T-cell (primary cell): ENCODE results near the gene FOXK2. TPM values are rescaled to one million over a fixed set of nuclear protein-coding genes. Genes with fewer than 3 reads are reported as not detected.

Experiments
- ATAC-seq, 4 experiments: fragments of 200-7000 bp in 3 of 4; fragments of 150-1000 bp in 1 of 4; cut with Tn5 transposase; replicated peaks in 1 of 4; 1 replicate in 3 of 4; 2 replicates in 1 of 4; pipeline ENCODE4 v1.10.0; 2021; ENCODE audit warnings: moderate library complexity in 3 of 4, mild to moderate bottlenecking in 2 of 4, moderate number of reproducible peaks in 1 of 4
- CTCF ChIA-PET, 2 donors: fragments of 300-600 bp; sonication (Branson Sonifier 250); formaldehyde crosslinking; loops; one replicate each; lab custom pipeline; 2022; ENCODE audit warnings: antibody characterized with exemption in 2 of 2; lab: Charles Lee
- POLR2A ChIA-PET, 2 donors: fragments of 300-600 bp; sonication (Branson Sonifier 250); formaldehyde crosslinking; loops; one replicate each; lab custom pipeline; 2022; ENCODE audit warnings: antibody characterized with exemption in 2 of 2; lab: Charles Lee
- DNase-seq, 35 experiments: peaks; one replicate each; pipeline versions ENCODE4 v3.0.0 to v3.0.0-alpha.2; 2013 to 2023
- H3K27ac ChIP-seq: one replicate; pipeline ENCODE4 v1.5.1; 2013; ENCODE audit warnings: low read length
- H3K27me3 ChIP-seq, 2 experiments: replicated peaks in 1 of 2; 1 replicate in 1 of 2; 2 replicates in 1 of 2; pipeline versions ENCODE4 v1.6.1 to v1.7.0; 2013; ENCODE audit warnings: low read length in 1 of 2, mixed read lengths in 1 of 2; ENCODE audit not compliant: control insufficient read depth in 2 of 2, insufficient read depth in 2 of 2; ENCODE audit errors: extremely low read depth in 1 of 2
- H3K36me3 ChIP-seq, 2 donors: 1 replicate in 1 of 2; 2 replicates in 1 of 2; pipeline versions ENCODE4 v1.6.1 to v1.7.0; 2013; ENCODE audit warnings: low read length in 1 of 2; ENCODE audit not compliant: control insufficient read depth in 2 of 2, insufficient read depth in 1 of 2; ENCODE audit errors: extremely low read depth in 1 of 2
- H3K4me1 ChIP-seq, 2 experiments: 1 replicate in 1 of 2; 2 replicates in 1 of 2; pipeline versions ENCODE4 v1.6.1 to v1.7.0; 2013; ENCODE audit warnings: low read length in 2 of 2, mixed read lengths in 1 of 2; ENCODE audit not compliant: insufficient read depth in 2 of 2, control insufficient read depth in 1 of 2; ENCODE audit errors: extremely low read depth in 1 of 2
- H3K4me3 ChIP-seq, 2 donors: 1 replicate in 1 of 2; 2 replicates in 1 of 2; pipeline versions ENCODE4 v1.5.1 to v1.7.0; 2013; ENCODE audit warnings: mild to moderate bottlenecking in 2 of 2, low read length in 1 of 2, moderate library complexity in 1 of 2; ENCODE audit not compliant: control insufficient read depth in 1 of 2; ENCODE audit errors: extremely low read depth in 1 of 2
- H3K9me3 ChIP-seq: 2 replicates; pipeline ENCODE4 v1.7.0; 2013
- H3K27ac Mint-ChIP-seq, 2 donors: one replicate each; pipeline ENCODE4 v1.8.0; 2020 to 2021; ENCODE audit warnings: mild to moderate bottlenecking in 2 of 2, mixed read lengths in 2 of 2
- H3K27me3 Mint-ChIP-seq, 2 donors: one replicate each; pipeline ENCODE4 v1.8.0; 2021 to 2022; ENCODE audit warnings: mixed read lengths in 2 of 2
- H3K36me3 Mint-ChIP-seq: one replicate; pipeline ENCODE4 v1.8.0; 2021; ENCODE audit warnings: mixed read lengths
- H3K4me1 Mint-ChIP-seq, 3 donors: one replicate each; pipeline ENCODE4 v1.8.0; 2020 to 2022; ENCODE audit warnings: mixed read lengths in 3 of 3, mild to moderate bottlenecking in 1 of 3
- H3K4me3 Mint-ChIP-seq, 3 donors: one replicate each; pipeline ENCODE4 v1.8.0; 2020 to 2022; ENCODE audit warnings: mild to moderate bottlenecking in 3 of 3, mixed read lengths in 3 of 3, moderate library complexity in 3 of 3
- H3K9me3 Mint-ChIP-seq, 3 donors: one replicate each; pipeline ENCODE4 v1.8.0; 2020 to 2022; ENCODE audit warnings: mixed read lengths in 3 of 3
- WGBS: methylation state at CpG from one replicate; pipeline ENCODE4 v1.1.5; 2013; ENCODE audit warnings: missing lambda C conversion rate; ENCODE audit not compliant: insufficient coverage; 5-methylcytosine and 5-hydroxymethylcytosine counted together
- total RNA-seq, 35 experiments: library from RNA in 6 of 35; stranded (reverse) in 6 of 35; fragments of 120-200 nt in 1 of 35; gene quantifications; one replicate each; pipeline versions ENCODE4 v1.2.1 to v1.2.4 and lab custom pipeline; 2013 to 2026

The FOXK2 gene
- total RNA-seq, 5 donors from 2014 or later (not counting 1 experiment from before 2014, with no cell fraction given) = 45.8 to 65.5 (median 61.9) TPM

DNA sequence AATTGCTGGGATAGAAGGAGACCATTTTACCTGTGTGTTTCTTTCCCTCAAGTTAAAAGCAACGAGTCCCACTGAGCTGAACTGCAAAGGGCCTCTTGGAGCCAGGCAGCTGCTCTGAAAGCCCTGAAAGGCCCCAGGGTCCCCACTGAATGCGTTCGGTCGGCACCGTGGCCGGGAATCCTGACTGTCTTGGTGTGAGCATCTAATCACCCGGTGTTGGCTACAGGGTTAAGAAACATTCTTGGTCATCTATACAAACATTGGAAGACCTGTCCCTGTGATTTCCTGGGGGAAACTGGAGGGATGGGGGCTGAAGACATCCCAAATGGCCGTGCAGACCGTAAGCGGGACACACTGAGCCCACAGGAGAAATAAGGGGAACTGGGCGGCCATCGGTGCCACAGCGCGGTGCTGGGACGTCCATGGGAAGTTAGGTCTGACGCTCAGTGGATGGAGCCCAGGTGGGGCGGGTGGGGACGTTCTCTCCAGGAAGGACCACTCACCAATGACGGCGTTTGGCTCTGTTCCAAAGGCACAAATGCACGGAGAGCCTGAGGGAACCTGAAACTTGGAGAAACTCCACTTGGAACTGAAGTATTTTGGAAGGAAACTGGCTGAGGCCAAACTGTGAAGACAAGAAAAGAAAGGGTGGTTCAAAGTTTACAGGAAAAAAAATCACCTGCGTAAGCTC lies 96.6 kb downstream of the FOXK2 start:
- Mint-ChIP-seq H3K9me3 (no peaks in the 10 kb centered on the region), H3K4me3 (no peak overlapping the region), H3K4me1 (no peaks in the 10 kb centered on the region), H3K27ac (no peak overlapping the region), H3K36me3 (peaks cover 60% of the 10 kb centered on the region), H3K27me3 (no peaks in the 10 kb centered on the region)
- H3K4me1 ChIP-seq = no peaks in the 10 kb centered on the region
- DNase-seq = no peak
- CTCF ChIA-PET = no interaction called here
- WGBS = 97% methylated on average over 18 of the region's 22 CpGs
- H3K4me3 ChIP-seq = no peak overlapping the region
- no peak for ATAC-seq
- no peaks in the 10 kb centered on the region for H3K9me3 ChIP-seq
- no peaks in the 10 kb centered on the region for H3K27me3 ChIP-seq
- no peak overlapping the region for H3K27ac ChIP-seq
- POLR2A ChIA-PET = no interaction called here
- peaks cover 15 to 69% of the 10 kb centered on the region in 2 donors for H3K36me3 ChIP-seq

DNA sequence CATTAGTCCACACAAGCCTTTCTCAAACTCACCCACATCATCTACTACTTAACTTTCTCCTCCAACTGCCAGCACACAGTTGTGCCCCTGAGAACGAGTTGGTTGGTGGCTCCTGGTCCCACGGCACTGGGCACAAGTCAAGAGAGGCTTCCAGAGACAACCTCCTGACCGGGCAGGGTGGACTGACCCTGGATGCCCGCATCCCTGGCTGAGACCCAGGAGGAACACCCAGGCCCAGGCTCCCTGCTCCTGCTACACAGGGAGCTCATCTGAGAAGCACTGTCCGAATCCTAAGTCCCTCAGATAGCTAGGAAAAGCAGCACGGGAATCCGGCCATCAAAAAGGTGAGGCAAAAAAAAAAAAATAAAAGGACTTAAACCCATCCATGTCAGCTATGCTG lies 99.7 kb downstream of the FOXK2 start:
- no peaks in the 10 kb centered on the region for H3K27me3 Mint-ChIP-seq
- Histone ChIP-seq H3K9me3 (no peaks in the 10 kb centered on the region), H3K4me1 (no peaks in the 10 kb centered on the region), H3K27me3 (no peaks in the 10 kb centered on the region), H3K4me3 (no peak overlapping the region), H3K36me3 (peaks cover 17 to 79% of the 10 kb centered on the region in 2 donors), H3K27ac (no peak overlapping the region)
- no peak for ATAC-seq
- POLR2A ChIA-PET = interaction anchor here in 1 of 2 donors (0.6 kb wide), 1 partner anchor 22 kb away, joined by 3 read pairs; no protein-coding TSS in a partner anchor
- H3K27ac Mint-ChIP-seq = no peak overlapping the region
- DNase-seq = no peak
- no peaks in the 10 kb centered on the region for H3K9me3 Mint-ChIP-seq
- H3K36me3 Mint-ChIP-seq = peaks cover 63% of the 10 kb centered on the region
- no peak overlapping the region for H3K4me3 Mint-ChIP-seq
- H3K4me1 Mint-ChIP-seq = no peaks in the 10 kb centered on the region
- CTCF ChIA-PET = no interaction called here
- WGBS = 92% methylated on average over 5 of the region's 7 CpGs

DNA sequence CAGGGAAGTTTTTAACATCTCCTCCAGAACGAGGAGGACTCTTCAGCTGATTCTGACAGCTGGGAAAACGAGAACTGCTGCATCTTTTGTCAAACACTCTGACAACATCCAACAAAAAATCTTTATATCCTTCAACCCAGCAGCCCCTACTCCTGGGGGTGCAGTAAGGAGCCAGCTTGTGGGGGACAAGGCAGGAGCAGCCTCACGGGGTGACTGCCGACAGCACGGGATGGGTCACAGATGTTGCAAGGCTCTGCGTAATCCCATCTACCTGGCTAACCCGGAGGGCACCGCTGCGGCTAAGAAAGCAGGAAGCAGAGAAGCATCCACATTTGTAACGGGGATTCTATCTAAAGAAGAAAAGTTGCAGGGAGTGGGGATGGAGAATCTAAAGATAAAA lies 100.1 kb downstream of the FOXK2 start:
- ChIA-PET POLR2A (no interaction called here), CTCF (no interaction called here)
- no peak overlapping the region for H3K4me3 Mint-ChIP-seq
- H3K9me3 ChIP-seq = no peaks in the 10 kb centered on the region
- H3K27ac Mint-ChIP-seq = no peak overlapping the region
- H3K27ac ChIP-seq = no peak overlapping the region
- H3K4me1 ChIP-seq = no peaks in the 10 kb centered on the region
- H3K4me3 ChIP-seq = no peak overlapping the region
- 96% methylated on average over 7 of the region's 10 CpGs for WGBS
- no peaks in the 10 kb centered on the region for H3K27me3 ChIP-seq
- DNase-seq = no peak
- no peaks in the 10 kb centered on the region for H3K4me1 Mint-ChIP-seq
- no peaks in the 10 kb centered on the region for H3K27me3 Mint-ChIP-seq
- H3K36me3 Mint-ChIP-seq = peaks cover 60% of the 10 kb centered on the region
- H3K9me3 Mint-ChIP-seq = no peaks in the 10 kb centered on the region
- ATAC-seq = no peak
- H3K36me3 ChIP-seq = peaks cover 17 to 76% of the 10 kb centered on the region in 2 donors

DNA sequence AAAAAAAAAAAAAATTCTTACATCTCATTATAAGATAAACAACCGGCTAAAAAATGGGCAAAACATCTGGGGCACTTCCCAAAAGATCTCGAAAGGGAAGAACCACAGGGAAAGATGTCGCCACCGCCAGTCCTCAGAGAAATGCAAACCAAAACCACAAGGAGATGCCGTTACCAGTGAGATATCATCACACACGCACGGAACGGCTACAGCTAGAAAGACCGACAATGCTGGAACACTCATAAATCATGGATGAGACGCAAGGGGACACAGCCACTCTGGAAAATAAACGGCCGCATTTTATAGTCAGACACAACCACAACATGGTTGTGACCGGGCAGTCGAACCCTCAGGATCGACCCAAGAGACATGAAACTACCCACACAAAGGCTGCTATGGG lies 104.2 kb downstream of the FOXK2 start:
- ATAC-seq (no peak), DNase-seq (no peak)
- H3K36me3 Mint-ChIP-seq = peaks cover 49% of the 10 kb centered on the region
- no peaks in the 10 kb centered on the region for H3K27me3 ChIP-seq
- H3K27ac ChIP-seq = no peak overlapping the region
- no peaks in the 10 kb centered on the region for H3K9me3 Mint-ChIP-seq
- POLR2A ChIA-PET = no interaction called here
- no peaks in the 10 kb centered on the region for H3K9me3 ChIP-seq
- H3K4me3 ChIP-seq = no peak overlapping the region
- H3K36me3 ChIP-seq = peaks cover 21 to 71% of the 10 kb centered on the region in 2 donors
- no peaks in the 10 kb centered on the region for H3K4me1 Mint-ChIP-seq
- H3K4me3 Mint-ChIP-seq = no peak overlapping the region
- H3K27ac Mint-ChIP-seq = no peak overlapping the region
- CTCF ChIA-PET = no interaction called here
- H3K27me3 Mint-ChIP-seq = no peaks in the 10 kb centered on the region
- no peaks in the 10 kb centered on the region for H3K4me1 ChIP-seq
- WGBS = 89% methylated on average over 9 of the region's 15 CpGs

DNA sequence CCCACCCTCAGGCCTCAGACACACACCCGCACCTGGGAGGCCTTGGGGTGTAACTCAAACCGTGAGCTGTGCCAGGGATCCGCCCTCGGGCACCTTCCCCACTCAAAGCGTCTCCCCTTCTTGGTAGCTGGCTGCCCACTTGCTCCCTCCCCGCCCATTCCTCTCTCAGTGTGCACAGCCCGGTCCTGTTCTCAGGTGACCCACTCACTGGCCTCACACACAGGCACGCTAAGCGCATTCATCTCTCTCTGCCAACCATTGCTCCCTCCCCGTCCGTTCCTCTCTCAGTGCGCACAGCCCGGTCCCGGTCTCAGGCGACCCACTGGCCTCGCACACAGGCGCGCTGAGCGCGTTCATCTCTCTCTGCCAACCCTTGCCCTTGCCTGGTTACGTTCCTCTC lies 107.9 kb downstream of the FOXK2 start:
- H3K9me3 Mint-ChIP-seq = no peaks in the 10 kb centered on the region
- H3K36me3 Mint-ChIP-seq = peaks cover 39% of the 10 kb centered on the region
- ChIA-PET CTCF (no interaction called here), POLR2A (no interaction called here)
- Histone ChIP-seq H3K9me3 (no peaks in the 10 kb centered on the region), H3K4me3 (no peak overlapping the region), H3K27ac (no peak overlapping the region), H3K4me1 (no peaks in the 10 kb centered on the region), H3K36me3 (peaks cover 14 to 69% of the 10 kb centered on the region in 2 donors), H3K27me3 (no peaks in the 10 kb centered on the region)
- ATAC-seq (no peak), DNase-seq (no peak)
- no peaks in the 10 kb centered on the region for H3K27me3 Mint-ChIP-seq
- H3K4me3 Mint-ChIP-seq = no peak overlapping the region
- H3K27ac Mint-ChIP-seq = no peak overlapping the region
- 98% methylated on average over 18 of the region's 21 CpGs for WGBS
- peaks cover 0 to 6% (median 3%) of the 10 kb centered on the region in 3 donors for H3K4me1 Mint-ChIP-seq

DNA sequence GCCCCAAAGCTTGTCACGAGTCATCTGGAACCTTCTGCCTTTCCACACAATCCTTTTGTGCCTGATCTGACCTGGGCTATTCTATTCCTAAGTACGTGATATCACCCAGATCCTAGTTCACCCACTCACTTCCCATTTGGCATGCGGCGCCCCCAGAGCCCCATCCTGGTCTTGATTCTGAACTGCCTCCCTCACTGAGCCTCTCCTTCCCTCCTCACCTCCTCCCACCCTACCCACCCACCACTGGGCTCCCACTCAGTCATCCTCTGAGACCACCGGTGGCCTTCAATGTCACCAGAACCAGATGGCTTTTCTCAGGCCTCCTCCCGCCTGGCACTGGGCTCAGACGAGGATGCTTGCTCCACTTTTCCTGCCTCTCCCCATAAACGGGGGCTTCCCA lies 110.2 kb downstream of the FOXK2 start:
- DNase-seq (no peak), ATAC-seq (no peak)
- H3K36me3 Mint-ChIP-seq = peaks cover 33% of the 10 kb centered on the region
- H3K27ac Mint-ChIP-seq = no peak overlapping the region
- no peaks in the 10 kb centered on the region for H3K9me3 ChIP-seq
- no peaks in the 10 kb centered on the region for H3K9me3 Mint-ChIP-seq
- H3K27me3 ChIP-seq = no peaks in the 10 kb centered on the region
- peaks cover 11 to 19% (median 12%) of the 10 kb centered on the region in 3 donors for H3K4me1 Mint-ChIP-seq
- WGBS = 92% methylated on average over 8 of the region's 8 CpGs
- H3K27ac ChIP-seq = no peak overlapping the region
- no peak overlapping the region for H3K4me3 ChIP-seq
- H3K27me3 Mint-ChIP-seq = no peaks in the 10 kb centered on the region
- ChIA-PET CTCF (no interaction called here), POLR2A (no interaction called here)
- no peak overlapping the region for H3K4me3 Mint-ChIP-seq
- peaks cover 15 to 72% of the 10 kb centered on the region in 2 donors for H3K36me3 ChIP-seq
- no peaks in the 10 kb centered on the region for H3K4me1 ChIP-seq
